HS-27A (cell line): Measurements from ENCODE around the gene IFT20.
"Not testable (repeated sequence)": the region's sequence is repeated elsewhere in the genome, so short reads cannot be mapped to it uniquely, and the experiment has no call there.

Experiments
- DNase-seq: peaks from one replicate; pipeline ENCODE4 v3.0.0-alpha.2; 2012; ENCODE audit warnings: low read depth, missing footprints

IFT20 gene

GRCh38 chr17:28306954-28307401 is 28.3 kb downstream of the IFT20 start:
- no peak for DNase-seq

DNA sequence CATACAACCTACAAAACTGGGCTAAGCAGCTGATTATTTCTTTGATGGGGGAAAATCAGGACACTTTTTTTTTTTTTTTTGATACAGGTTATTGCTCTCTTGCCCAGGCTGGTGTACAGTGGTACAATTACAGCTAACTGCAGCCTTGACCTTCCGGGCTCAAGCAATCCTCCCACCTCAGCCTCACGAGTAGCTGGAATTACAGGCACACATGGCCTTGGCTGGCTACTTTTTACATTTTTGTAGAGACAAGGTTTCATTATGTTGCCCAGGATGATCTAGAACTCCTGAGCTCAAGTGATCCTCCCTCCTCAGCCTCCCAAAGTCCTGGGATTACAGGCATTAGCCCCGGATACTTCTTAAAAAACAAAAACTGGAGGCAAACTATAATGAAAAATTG is 36.8 kb downstream of the IFT20 start:
- no peak for DNase-seq

GRCh38 chr17:28295677-28296578 is 39.3 kb downstream of the IFT20 start:
- DNase-seq, result no peak

- DNase-seq, result no peak
Observed at GRCh38 chr17:28293994-28294393, 41.3 kb downstream of the IFT20 start.

- not testable (repeated sequence) for DNase-seq
Observed at GRCh38 chr17:28292878-28293277, 42.4 kb downstream of the IFT20 start.

DNA sequence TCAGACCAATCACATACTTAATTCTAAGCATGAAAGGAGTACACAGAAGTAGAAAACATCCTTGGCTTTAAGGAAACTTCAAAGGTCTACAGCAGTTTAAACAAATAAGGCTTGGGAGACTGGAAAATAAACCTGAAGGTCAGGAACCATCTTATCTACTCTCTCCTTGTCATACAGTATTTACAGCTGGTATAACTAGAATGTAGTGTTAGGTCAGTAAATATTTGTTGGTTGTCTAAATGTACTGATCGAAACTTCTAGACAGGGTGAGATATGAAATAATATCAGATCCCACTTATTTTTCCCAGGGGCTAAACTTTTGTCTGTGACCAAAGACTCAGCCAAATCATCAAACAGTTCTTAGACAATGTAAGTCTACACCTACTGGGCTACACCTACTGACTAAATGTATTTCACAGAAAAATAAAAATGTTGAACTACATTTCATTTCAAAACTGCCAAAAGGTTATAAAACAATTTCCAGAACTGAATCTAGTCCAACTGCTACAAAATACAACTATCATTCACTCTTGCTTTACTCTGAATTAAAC is 43.4 kb downstream of the IFT20 start:
- DNase-seq, result no peak

DNA sequence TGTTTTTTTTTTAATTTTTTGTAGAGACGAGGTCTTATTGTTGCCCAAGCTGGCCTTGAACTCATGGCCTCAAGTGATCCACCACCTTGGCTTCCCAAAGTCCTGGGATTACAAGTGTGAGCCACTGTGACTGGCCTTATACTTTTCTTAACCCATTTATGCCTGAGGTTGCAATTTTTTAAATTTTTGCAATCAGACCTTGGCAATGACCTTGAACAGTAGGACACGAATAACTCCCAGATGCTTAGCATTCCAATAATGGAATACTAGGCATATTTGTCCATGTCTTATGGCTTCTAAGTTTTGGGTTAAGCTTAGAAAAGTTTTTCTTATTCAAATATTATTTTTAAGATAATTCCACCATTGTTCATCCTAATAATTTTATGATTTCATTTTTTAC is 44.6 kb downstream of the IFT20 start:
- no peak for DNase-seq

GRCh38 chr17:28285965-28286364 is 49.3 kb downstream of the IFT20 start:
- no peak for DNase-seq

DNA sequence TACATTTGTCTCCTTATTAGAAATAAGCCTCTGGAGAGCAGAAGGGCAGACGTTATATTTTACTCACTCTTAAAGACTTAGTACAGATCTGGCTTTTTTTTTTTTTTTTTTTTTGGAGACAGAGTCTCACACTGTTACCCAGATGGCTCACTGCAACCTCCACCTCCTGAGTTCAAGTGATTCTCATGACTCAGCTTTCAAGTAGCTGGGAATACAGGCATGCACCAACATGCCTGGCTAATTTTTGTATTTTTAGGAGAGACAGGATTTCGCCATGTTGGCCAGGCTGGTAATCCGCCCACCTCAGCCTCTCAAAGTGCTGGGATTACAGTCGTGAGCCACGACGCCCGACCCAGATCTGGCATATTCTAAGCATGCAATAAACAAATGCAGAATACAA is 52.7 kb downstream of the IFT20 start:
- peak; percentile 40 for DNase-seq

- no peak for DNase-seq
Observed at GRCh38 chr17:28280826-28281225, 54.4 kb downstream of the IFT20 start.

GRCh38 chr17:28279411-28279810 is 55.9 kb downstream of the IFT20 start:
- peak; percentile 31 for DNase-seq
